ENCODE measurements around the gene MPIG6B.

The MPIG6B gene

DNA sequence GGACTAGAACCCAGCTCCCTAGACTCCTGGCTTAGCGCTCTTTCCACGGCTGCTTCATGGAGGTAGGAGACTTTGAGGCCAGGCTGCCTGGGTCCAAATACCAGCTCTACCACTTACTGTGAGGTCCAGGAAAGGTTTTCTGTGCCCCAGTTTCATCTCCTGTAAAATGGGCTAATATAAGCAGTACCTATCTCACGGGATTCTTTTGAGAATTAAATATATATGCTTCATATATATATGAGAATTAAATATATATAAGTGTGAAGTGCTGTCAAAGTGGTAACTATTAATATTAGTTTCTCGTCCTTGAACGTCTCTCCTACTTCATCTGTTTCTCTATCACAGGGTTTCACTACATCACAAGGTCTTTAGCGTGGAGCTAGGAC, 32.1 kb upstream of the MPIG6B start:
- Histone ChIP-seq H3K36me3 (ENCODE audit: insufficient read depth, low read length) (peaks cover 73% of the 10 kb centered on the region), H3K27me3 (ENCODE audit: insufficient read depth, low read length) (no peaks in the 10 kb centered on the region), H3K79me2 (ENCODE audit: insufficient read depth, low read length) (no peaks in the 10 kb centered on the region), H3K4me1 (ENCODE audit: insufficient read depth, low read length, severe bottlenecking) (peaks cover 8% of the 10 kb centered on the region), H2AFZ (ENCODE audit: low read length) (no peak overlapping the region), H4K20me1 (ENCODE audit: insufficient read depth, low read length) (no peaks in the 10 kb centered on the region), H3K9me2 (ENCODE audit: low read depth, low read length) (no peaks in the 10 kb centered on the region), H3K27ac (ENCODE audit: low read depth, low read length, poor library complexity, severe bottlenecking) (no peak overlapping the region), H3F3A (ENCODE audit: insufficient read depth, low read length) (no peaks in the 10 kb centered on the region), H3K4me2 (ENCODE audit: low read length) (no peak overlapping the region), H3K9me3 (ENCODE audit: low read length) (no peaks in the 10 kb centered on the region), H3K9ac (ENCODE audit: low read length) (no peak overlapping the region), H3K4me3 (ENCODE audit: low read depth, low read length, poor library complexity, severe bottlenecking) (no peak overlapping the region)
- TF ChIP-seq EZH2 (IDR thresholded peaks at IDR 0.05; ENCODE audit: borderline replicate concordance, low read length) (no peak), CTCF (IDR thresholded peaks at IDR 0.05; ENCODE audit: low read length) (no peak)

- Histone ChIP-seq H3K27ac (ENCODE audit: low read depth, low read length, poor library complexity, severe bottlenecking) (no peak overlapping the region), H3F3A (ENCODE audit: insufficient read depth, low read length) (no peaks in the 10 kb centered on the region), H3K36me3 (ENCODE audit: insufficient read depth, low read length) (peaks cover 70% of the 10 kb centered on the region), H3K4me2 (ENCODE audit: low read length) (no peak overlapping the region), H4K20me1 (ENCODE audit: insufficient read depth, low read length) (no peaks in the 10 kb centered on the region), H3K9me3 (ENCODE audit: low read length) (no peaks in the 10 kb centered on the region), H3K9me2 (ENCODE audit: low read depth, low read length) (no peaks in the 10 kb centered on the region), H3K79me2 (ENCODE audit: insufficient read depth, low read length) (no peaks in the 10 kb centered on the region), H3K27me3 (ENCODE audit: insufficient read depth, low read length) (no peaks in the 10 kb centered on the region), H3K4me1 (ENCODE audit: insufficient read depth, low read length, severe bottlenecking) (peaks cover 8% of the 10 kb centered on the region), H3K4me3 (ENCODE audit: low read depth, low read length, poor library complexity, severe bottlenecking) (no peak overlapping the region), H2AFZ (ENCODE audit: low read length) (no peak overlapping the region), H3K9ac (ENCODE audit: low read length) (no peak overlapping the region)
- TF ChIP-seq CTCF (IDR thresholded peaks at IDR 0.05; ENCODE audit: low read length) (no peak), EZH2 (IDR thresholded peaks at IDR 0.05; ENCODE audit: borderline replicate concordance, low read length) (no peak)
Observed at GRCh38 chr6:31691564-31692108, 31.5 kb upstream of the MPIG6B start.

- Histone ChIP-seq H3K9ac (ENCODE audit: low read length) (no peak overlapping the region), H4K20me1 (ENCODE audit: insufficient read depth, low read length) (no peaks in the 10 kb centered on the region), H3K36me3 (ENCODE audit: insufficient read depth, low read length) (peaks cover 66% of the 10 kb centered on the region), H2AFZ (ENCODE audit: low read length) (no peak overlapping the region), H3K27ac (ENCODE audit: low read depth, low read length, poor library complexity, severe bottlenecking) (no peak overlapping the region), H3K4me1 (ENCODE audit: insufficient read depth, low read length, severe bottlenecking) (peaks cover 8% of the 10 kb centered on the region), H3K27me3 (ENCODE audit: insufficient read depth, low read length) (no peaks in the 10 kb centered on the region), H3K9me3 (ENCODE audit: low read length) (no peaks in the 10 kb centered on the region), H3K4me3 (ENCODE audit: low read depth, low read length, poor library complexity, severe bottlenecking) (no peak overlapping the region), H3K79me2 (ENCODE audit: insufficient read depth, low read length) (no peaks in the 10 kb centered on the region), H3F3A (ENCODE audit: insufficient read depth, low read length) (no peaks in the 10 kb centered on the region), H3K9me2 (ENCODE audit: low read depth, low read length) (no peaks in the 10 kb centered on the region), H3K4me2 (ENCODE audit: low read length) (no peak overlapping the region)
- TF ChIP-seq CTCF (IDR thresholded peaks at IDR 0.05; ENCODE audit: low read length) = no peak
- no peak for TF ChIP-seq EZH2 (IDR thresholded peaks at IDR 0.05; ENCODE audit: borderline replicate concordance, low read length)
Observed at GRCh38 chr6:31692353-31692752, 30.8 kb upstream of the MPIG6B start.
